Breast epithelium (tissue), 3 donors: ENCODE data around the gene STPG3.

Source experiments
- CTCF ChIP-seq, 3 donors: fragments of 450-650 bp; IDR thresholded peaks; one replicate each; pipeline ENCODE4 v1.5.1; 2016 to 2017; ENCODE audit warnings: antibody characterized with exemption in 3 of 3, mild to moderate bottlenecking in 3 of 3, moderate library complexity in 3 of 3
- POLR2A ChIP-seq: fragments of 450-650 bp; IDR thresholded peaks from one replicate; pipeline ENCODE4 v1.6.1; 2016; ENCODE audit warnings: antibody characterized with exemption, mild to moderate bottlenecking, moderate library complexity

GRCh38 chr9:137270929-137271695 is 20.0 kb downstream of the STPG3 start:
- no peak for TF ChIP-seq CTCF (IDR thresholded peaks at IDR 0.05)
- no peak for TF ChIP-seq POLR2A
